ENCODE measurements around the gene CEP290. TPM values are rescaled to one million over a fixed set of nuclear protein-coding genes. Genes with fewer than 3 reads are reported as not detected.
A peak's percentile ranks its signal among the peaks of the same experiment; 100 is the strongest.

Gene CEP290
- total and polyA plus RNA-seq, 10 of the 15 experiments (the other 5 are each of a cell fraction or from before 2014, with no cell fraction given), result 4.8 to 15.7 (median 10.7) TPM

- no peaks in the 10 kb centered on the region for H3K4me1 ChIP-seq (ENCODE audit: control insufficient read depth, insufficient read depth, low read length)
- FAIRE-seq (no peak), ATAC-seq (peak; percentile 37; the same call in 2 of the 3 replicates), DNase-seq (ENCODE audit: low read depth, low spot score) (no peak)
- H3K9me3 ChIP-seq (replicated peaks; ENCODE audit: control insufficient read depth, insufficient read depth, low read length), result no peaks in the 10 kb centered on the region
- in situ Hi-C loops (cut with MboI), result no loop called here
- TF ChIP-seq CHD4 (IDR thresholded peaks at IDR 0.05), result no peak
- TF ChIP-seq, protein P1, sequence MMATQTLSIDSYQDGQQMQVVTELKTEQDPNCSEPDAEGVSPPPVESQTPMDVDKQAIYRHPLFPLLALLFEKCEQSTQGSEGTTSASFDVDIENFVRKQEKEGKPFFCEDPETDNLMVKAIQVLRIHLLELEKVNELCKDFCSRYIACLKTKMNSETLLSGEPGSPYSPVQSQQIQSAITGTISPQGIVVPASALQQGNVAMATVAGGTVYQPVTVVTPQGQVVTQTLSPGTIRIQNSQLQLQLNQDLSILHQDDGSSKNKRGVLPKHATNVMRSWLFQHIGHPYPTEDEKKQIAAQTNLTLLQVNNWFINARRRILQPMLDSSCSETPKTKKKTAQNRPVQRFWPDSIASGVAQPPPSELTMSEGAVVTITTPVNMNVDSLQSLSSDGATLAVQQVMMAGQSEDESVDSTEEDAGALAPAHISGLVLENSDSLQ (IDR thresholded peaks at IDR 0.05), result no peak
- no peak for TF ChIP-seq EGR1 (IDR thresholded peaks at IDR 0.05; ENCODE audit: borderline replicate concordance in 1 of 2, low read depth in 2 of 2, low read length in 2 of 2)
- TF ChIP-seq, protein P2, sequence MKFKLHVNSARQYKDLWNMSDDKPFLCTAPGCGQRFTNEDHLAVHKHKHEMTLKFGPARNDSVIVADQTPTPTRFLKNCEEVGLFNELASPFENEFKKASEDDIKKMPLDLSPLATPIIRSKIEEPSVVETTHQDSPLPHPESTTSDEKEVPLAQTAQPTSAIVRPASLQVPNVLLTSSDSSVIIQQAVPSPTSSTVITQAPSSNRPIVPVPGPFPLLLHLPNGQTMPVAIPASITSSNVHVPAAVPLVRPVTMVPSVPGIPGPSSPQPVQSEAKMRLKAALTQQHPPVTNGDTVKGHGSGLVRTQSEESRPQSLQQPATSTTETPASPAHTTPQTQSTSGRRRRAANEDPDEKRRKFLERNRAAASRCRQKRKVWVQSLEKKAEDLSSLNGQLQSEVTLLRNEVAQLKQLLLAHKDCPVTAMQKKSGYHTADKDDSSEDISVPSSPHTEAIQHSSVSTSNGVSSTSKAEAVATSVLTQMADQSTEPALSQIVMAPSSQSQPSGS (IDR thresholded peaks at IDR 0.05; ENCODE audit: low read length), result no peak
- TF ChIP-seq RUNX3 (IDR thresholded peaks at IDR 0.05; ENCODE audit: low read length), result no peak
- TF ChIP-seq JUNB (IDR thresholded peaks at IDR 0.05), result no peak
- no peak for TF ChIP-seq JUND (IDR thresholded peaks at IDR 0.05; ENCODE audit: low read depth, low read length)
- no peak for TF ChIP-seq MEF2A (IDR thresholded peaks at IDR 0.05; ENCODE audit: insufficient read depth, low read depth, low read length)
- TF ChIP-seq IKZF2 (IDR thresholded peaks at IDR 0.05), result no peak
- H2AFZ ChIP-seq (ENCODE audit: control insufficient read depth, low read depth, low read length), result no peak overlapping the region
- 94% methylated on average over 4 of the region's 4 CpGs for WGBS (ENCODE audit: insufficient coverage, insufficient replicate concordance, low lambda C conversion rate, missing lambda C conversion rate)
- H3K27ac ChIP-seq (ENCODE audit: control insufficient read depth, insufficient read depth), result no peak overlapping the region
- no peaks in the 10 kb centered on the region for H3K27me3 ChIP-seq (replicated peaks in 1 of 2; ENCODE audit: control insufficient read depth in 2 of 2, insufficient read depth in 2 of 2, low read length in 1 of 2)
- H3K4me3 ChIP-seq, result no peak overlapping the region
- RAD21 ChIA-PET (ENCODE audit: unreplicated experiment), result interaction anchor here (1.3 kb wide), 1 partner anchor 13 kb away, joined by 3 read pairs; no protein-coding TSS in a partner anchor
- no peak overlapping the region for H3K4me2 ChIP-seq (ENCODE audit: control insufficient read depth, insufficient read depth)
- H3K79me2 ChIP-seq (ENCODE audit: control insufficient read depth, insufficient read depth, low read length), result no peaks in the 10 kb centered on the region
- POLR2A ChIA-PET, result interaction anchor here (0.5 kb wide), 1 partner anchor 36 kb away, joined by 4 read pairs; no protein-coding TSS in a partner anchor
- BruUV-seq (replicated peaks), result no TSS peak
- H3K9ac ChIP-seq (ENCODE audit: control insufficient read depth, insufficient read depth, low read length), result no peak overlapping the region
- intact Hi-C loops (cut with micrococcal nuclease; ENCODE audit: unreplicated experiment), result no loop called here
- H4K20me1 ChIP-seq (ENCODE audit: control insufficient read depth, insufficient read depth), result no peaks in the 10 kb centered on the region
- CTCF ChIA-PET, result interaction anchor here (1.0 to 1.1 kb wide), 2 partner anchors 10 to 21 kb away, joined by 3 to 4 read pairs; no protein-coding TSS in a partner anchor
- peaks cover 0 to 2% of the 10 kb centered on the region in 2 experiments; a peak in 1 of 4 replicates for H3K36me3 ChIP-seq (ENCODE audit: control insufficient read depth in 2 of 2, insufficient read depth in 2 of 2, low read length in 1 of 2)
- SMC1A ChIA-PET (ENCODE audit: uncharacterized antibody, unreplicated experiment), result interaction anchor here (0.6 to 1.6 kb wide), 2 partner anchors 20 to 1988 kb away, joined by 3 to 5 read pairs; no protein-coding TSS in a partner anchor
Measured at GRCh38 chr12:88057994-88058718, 83.7 kb downstream of the CEP290 start.

Data from GM12878 (cell line).